Measurements from ENCODE around the gene DRGX. TPM values are rescaled to one million over a fixed set of nuclear protein-coding genes. Genes with fewer than 3 reads are reported as not detected.

DRGX gene
- total and polyA plus RNA-seq, 10 of the 15 experiments (the other 5 are each of a cell fraction or from before 2014, with no cell fraction given) = not detected

- TF ChIP-seq CEBPZ (IDR thresholded peaks at IDR 0.05; ENCODE audit: low read depth, low read length) (no peak), CBFB (IDR thresholded peaks at IDR 0.05; ENCODE audit: low read depth) (no peak), BCL11A (IDR thresholded peaks at IDR 0.05; ENCODE audit: low read depth, low read length) (no peak), POU2F2 (IDR thresholded peaks at IDR 0.05; ENCODE audit: borderline replicate concordance, low read depth, low read length) (no peak), SUPT20H (IDR thresholded peaks at IDR 0.05; ENCODE audit: borderline replicate concordance, control insufficient read depth, low read depth, low read length) (no peak), RAD51 (IDR thresholded peaks at IDR 0.05) (no peak), TCF3 (IDR thresholded peaks at IDR 0.05; ENCODE audit: borderline replicate concordance, insufficient read depth, low read depth, low read length) (no peak), MTA2 (IDR thresholded peaks at IDR 0.05; ENCODE audit: low read depth) (no peak)
- H3K36me3 ChIP-seq (ENCODE audit: control insufficient read depth in 2 of 2, insufficient read depth in 2 of 2, low read length in 1 of 2) = no peaks in the 10 kb centered on the region
- no peaks in the 10 kb centered on the region for H3K27me3 ChIP-seq (replicated peaks in 1 of 2; ENCODE audit: control insufficient read depth in 2 of 2, insufficient read depth in 2 of 2, low read length in 1 of 2)
- H2AFZ ChIP-seq (ENCODE audit: control insufficient read depth, low read depth, low read length) = no peak overlapping the region
- ChIA-PET SMC1A (ENCODE audit: uncharacterized antibody, unreplicated experiment) (no interaction called here), CTCF (interaction anchor here (1.4 kb wide), 1 partner anchor 71 kb away, joined by 3 read pairs; no protein-coding TSS in a partner anchor), RAD21 (ENCODE audit: unreplicated experiment) (no interaction called here), POLR2A (no interaction called here)
- H3K79me2 ChIP-seq (ENCODE audit: control insufficient read depth, insufficient read depth, low read length) = no peaks in the 10 kb centered on the region
- no peak overlapping the region for H3K4me2 ChIP-seq (ENCODE audit: control insufficient read depth, insufficient read depth)
- 38% methylated on average over 46 of the region's 46 CpGs for WGBS (ENCODE audit: insufficient coverage, insufficient replicate concordance, low lambda C conversion rate, missing lambda C conversion rate)
- DNase-seq (ENCODE audit: low read depth, low spot score) = no peak
- H3K27ac ChIP-seq (ENCODE audit: control insufficient read depth, insufficient read depth) = no peak overlapping the region
- BruUV-seq (replicated peaks) = no TSS peak
- H3K4me3 ChIP-seq = no peak overlapping the region
- ATAC-seq = no peak
- no peaks in the 10 kb centered on the region for H3K4me1 ChIP-seq (ENCODE audit: control insufficient read depth, insufficient read depth, low read length)
- intact Hi-C loops (cut with micrococcal nuclease; ENCODE audit: unreplicated experiment) = no loop called here
- no peak overlapping the region for H3K9ac ChIP-seq (ENCODE audit: control insufficient read depth, insufficient read depth, low read length)
- H4K20me1 ChIP-seq (ENCODE audit: control insufficient read depth, insufficient read depth) = no peaks in the 10 kb centered on the region
- no peak for FAIRE-seq
- no peaks in the 10 kb centered on the region for H3K9me3 ChIP-seq (replicated peaks; ENCODE audit: control insufficient read depth, insufficient read depth, low read length)
- in situ Hi-C loops (cut with MboI) = no loop called here
These were observed 45.9 kb upstream of the DRGX start for GRCh38 chr10:49441488-49442476.

Data from GM12878 (cell line).